Stimulated activated CD4-positive, alpha-beta T cell treated with anti-CD3 and anti-CD28 coated beads, Interleukin-15, amount 100 ng/mL, for 48 hours (primary cell): ENCODE measurements around the gene FAM43B.

ENCODE experiments used
- DNase-seq, 2 donors: peaks; one replicate each; pipeline ENCODE4 v3.0.0-alpha.2; 2020; ENCODE audit warnings: low read depth in 2 of 2

Gene FAM43B

DNA sequence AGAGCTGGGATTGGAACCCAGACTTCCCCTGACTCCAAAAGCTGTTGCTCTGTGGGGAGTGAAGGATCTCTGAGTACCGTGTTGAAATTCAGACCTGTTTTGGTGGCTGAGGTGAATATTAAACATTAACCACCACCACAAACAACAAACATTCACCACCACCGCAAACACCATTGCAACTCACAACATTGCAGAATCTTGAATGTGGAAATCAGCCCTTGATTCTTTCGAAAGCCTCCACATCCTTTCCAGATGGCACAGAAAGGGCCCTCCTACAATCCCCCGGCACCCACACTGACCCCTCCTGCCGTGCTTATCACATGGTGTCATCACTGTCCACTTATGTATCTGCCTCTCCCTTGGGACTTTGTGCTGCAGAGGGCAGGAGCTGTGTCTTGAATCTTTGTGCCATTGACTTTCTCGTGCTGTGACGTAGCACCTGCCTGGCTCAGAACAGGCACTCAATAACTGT is 38.0 kb downstream of the FAM43B start:
- no peak for DNase-seq

DNA sequence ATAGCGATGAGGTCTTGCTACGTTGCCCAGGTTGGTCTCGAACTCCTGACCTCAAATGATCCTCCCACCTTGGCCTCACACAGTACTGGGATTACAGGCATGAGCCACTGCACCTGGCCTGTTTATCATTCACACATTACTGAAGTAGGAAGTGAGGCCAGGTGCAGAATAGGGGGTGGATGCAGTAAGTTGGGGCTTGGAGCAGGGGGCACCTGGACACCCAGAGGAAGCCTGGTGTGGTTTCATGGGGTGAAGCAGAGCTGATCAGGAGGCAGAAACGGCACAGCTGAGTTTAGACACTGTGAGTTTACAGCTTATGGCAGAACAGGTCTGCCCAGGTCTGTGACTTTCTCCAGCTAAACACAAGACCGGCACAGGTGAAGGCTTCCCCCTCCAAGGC is 41.4 kb downstream of the FAM43B start:
- no peak for DNase-seq

DNA sequence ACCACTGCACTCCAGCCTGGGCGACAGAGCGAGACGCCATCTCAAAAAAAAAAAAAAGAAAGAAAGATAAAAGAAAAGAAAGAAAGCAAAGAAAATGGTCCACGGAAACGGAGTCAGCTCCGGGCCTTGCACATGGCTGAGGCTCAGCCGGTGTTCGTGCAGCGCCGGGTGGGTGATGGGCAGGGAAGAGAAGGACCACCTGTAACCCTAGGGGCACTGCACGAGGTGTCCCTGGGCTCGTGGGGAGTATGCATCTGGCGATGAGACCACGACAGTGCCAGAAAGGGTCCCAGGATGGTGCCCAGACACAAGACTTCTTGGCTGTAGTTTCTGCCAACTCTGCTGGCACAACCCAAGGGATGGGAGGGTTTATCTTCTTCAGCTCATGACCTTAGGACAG is 42.4 kb downstream of the FAM43B start:
- DNase-seq = no peak

DNA sequence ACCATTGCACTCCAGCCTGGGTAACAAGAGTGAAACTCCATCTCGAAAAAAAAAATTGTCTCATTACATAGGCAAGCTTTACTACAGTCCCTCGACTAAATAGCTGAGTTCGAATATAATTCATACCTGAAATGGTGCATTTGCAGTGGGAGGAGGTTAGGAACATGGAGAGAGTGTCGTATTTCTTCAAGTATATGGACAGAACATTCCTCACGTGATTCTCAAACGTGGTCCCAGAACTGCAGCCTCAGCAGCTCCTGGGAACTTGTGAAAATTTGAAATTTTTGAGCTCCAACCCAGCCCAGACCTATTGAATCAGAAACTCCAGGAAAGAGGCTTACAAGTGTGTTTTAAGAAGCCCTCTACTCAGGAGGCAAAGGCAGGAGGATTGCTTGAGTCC is 43.7 kb downstream of the FAM43B start:
- DNase-seq = no peak

DNA sequence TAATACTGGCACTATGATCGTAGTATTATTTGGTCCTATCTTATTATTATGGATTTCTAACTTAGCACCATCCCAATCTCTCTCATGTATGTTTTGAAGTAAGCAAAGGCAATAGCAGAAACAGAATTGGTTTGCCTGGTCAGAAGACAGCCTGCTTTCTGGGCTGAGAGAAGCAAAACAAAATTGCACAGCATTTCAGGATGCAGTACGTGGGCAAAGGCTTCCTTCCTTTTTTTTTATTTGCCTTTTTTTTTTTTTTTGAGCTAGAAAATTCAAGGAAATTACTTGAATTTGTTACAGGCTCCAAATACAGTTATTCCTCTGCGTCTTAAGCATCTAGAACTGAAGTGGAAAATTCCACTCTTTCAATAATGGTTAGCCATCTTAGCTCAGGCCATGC is 45.3 kb downstream of the FAM43B start:
- DNase-seq = no peak

DNA sequence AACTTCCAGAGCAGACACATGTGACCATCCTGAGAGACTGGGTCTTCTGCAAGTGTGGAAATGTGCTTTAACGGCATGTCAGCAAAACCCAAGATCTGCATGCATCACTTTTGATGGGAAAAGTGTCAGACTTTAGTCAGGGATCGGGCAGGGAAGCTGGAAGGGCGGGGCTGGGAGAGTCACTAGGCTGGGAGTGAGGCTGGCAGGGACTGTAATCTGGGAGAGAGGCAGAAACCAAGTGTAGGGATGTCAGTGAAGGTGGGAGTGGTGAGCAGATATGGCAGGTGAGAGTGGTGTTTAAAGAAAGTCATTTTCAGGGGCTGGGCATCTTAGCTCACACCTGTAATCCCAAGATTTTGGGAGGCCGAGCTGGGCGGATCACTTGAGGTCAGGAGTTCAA is 47.8 kb downstream of the FAM43B start:
- DNase-seq = no peak

DNA sequence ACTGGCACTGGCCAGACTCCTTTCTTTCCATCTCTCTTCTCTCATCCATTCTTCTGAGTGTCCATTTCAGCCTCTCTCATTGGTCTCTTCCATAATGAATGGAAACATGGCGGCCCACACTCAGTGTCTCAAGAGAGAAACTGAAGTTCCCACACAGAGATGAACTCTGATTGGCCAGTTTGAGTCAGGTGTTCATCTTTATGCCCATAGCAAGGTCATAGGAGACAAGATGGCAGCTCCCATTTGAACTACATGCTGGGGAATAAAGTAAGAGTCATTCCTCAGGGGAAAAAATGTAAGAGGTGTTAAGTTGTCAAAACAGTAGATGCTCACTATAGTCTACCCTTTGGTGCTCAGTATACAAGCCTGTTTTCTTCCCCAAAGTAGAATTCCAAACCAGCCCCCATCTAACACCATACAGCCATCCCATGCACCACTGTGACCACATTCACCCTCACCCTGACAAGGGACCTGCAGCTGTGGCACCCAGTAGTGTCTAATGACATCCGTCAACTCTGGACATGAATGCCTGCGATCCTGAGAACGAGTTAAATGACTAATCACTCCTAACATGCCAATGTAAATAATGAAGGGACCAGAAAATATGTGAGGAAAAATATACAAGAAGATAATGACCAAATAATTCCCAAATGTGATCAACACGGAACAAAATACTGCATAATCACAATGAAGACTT is 48.9 kb downstream of the FAM43B start:
- no peak for DNase-seq

DNA sequence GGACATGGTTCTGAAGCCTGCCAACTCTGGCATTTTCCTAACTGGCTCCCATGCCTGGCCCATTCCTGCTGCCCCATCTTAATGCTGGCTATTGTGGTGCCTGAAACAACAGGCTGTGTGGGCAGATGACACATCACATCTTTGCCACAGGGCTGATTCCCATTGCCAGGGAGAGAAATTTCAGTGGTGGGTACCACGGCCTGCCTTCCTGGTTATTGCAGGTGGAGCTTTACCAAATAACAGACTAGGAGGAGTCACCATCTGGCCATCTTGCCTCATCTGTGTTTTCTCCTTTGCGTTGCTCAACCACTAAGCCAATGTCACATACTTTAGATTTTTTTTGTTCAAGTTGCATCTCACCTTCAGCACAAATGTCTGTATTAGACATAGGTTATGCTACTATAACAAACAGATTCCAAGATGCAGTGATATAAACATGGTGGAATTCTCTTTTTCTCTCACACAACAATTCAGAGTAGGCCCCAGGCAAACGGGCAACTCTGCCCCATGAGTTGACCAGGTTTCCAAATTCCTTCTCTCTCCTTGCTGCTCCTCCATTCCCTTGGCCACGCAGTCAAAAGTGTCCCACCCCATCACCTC is 50.6 kb downstream of the FAM43B start:
- no peak for DNase-seq

DNA sequence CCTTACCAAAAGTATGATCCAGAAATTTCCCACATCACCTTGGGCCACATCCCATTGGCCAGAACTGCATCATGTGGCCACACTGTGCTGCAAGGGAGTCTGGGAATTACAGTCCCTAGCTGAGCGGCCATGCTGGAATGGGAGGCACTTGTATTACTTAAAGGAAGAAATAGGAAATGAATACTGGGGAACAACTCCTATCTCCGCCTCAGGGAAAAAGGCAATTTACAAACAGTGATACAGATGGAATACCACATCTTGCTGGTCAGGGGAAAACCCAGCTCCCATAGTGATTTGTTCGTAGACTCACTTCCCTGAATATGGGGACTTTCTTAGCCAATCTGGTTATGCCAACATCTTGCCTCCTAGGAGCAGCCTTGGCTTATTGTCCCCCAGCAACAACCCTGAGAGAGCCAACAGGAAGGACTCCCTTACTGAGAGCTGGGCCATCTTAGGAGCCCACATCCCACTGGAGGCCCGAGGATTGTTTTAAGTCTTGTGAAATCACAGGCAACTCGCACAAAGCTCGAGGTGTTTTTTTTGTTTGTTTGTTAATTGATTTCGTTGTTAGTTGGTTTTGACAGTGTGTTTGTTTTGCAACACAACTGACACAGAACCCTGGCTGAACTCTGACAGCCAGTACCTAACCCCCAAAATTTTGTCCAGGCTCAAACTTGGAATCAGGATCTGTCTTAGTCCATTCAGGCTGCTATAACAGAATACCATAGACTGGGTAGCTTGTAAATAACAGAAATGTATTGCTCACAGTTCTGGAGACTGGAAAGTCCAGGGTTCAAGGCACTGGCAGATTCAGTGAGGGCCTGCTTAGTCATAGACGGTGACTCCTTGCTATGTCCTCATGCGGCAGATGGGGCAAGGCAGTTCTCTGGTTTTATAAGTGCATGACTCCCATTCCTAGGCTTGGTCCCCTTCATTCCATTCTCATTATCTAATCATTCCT is 51.4 kb downstream of the FAM43B start:
- no peak for DNase-seq
